ENCODE data around the gene OR5K4. TPM values are rescaled to one million over a fixed set of nuclear protein-coding genes. Genes with fewer than 3 reads are reported as not detected.
A peak's percentile ranks its signal among the peaks of the same experiment; 100 is the strongest.

The OR5K4 gene
- polyA plus RNA-seq, 1 donor (not counting 4 experiments of a cell fraction or from before 2014, with no cell fraction given): not detected

DNA sequence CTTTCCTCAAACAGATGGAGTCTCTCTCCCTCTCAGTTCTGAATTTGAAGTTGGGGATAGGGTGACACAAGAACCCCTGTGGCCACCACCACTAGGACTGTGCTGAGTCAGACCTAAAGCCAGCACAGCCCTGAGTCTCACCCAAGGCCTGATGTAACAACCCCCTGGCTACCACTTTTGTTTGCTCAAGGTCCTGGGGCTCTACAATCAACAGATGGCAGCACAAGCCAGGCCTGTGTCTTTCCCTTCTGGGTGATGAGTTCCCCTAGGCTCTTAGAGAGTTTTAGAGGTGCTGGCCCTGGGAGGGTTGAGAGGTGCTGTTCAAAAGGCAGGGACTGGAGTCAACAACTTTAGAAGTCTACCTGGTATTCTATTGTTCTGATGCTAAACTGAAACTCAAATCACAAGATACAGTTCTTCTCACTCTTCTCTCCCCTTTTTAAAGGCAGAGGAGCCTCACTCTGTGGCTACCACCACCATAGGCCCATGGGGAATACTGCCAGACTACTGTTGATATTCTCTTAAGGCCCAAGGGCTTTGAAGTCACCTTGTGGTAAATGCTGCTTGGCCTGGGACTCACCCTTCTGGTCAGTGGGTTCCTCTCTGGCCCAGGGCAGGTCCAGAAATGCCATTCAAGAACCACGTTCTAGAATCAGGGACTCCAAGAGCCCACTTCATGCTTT lies 6.5 kb downstream of the OR5K4 start:
- TF ChIP-seq, protein P1, sequence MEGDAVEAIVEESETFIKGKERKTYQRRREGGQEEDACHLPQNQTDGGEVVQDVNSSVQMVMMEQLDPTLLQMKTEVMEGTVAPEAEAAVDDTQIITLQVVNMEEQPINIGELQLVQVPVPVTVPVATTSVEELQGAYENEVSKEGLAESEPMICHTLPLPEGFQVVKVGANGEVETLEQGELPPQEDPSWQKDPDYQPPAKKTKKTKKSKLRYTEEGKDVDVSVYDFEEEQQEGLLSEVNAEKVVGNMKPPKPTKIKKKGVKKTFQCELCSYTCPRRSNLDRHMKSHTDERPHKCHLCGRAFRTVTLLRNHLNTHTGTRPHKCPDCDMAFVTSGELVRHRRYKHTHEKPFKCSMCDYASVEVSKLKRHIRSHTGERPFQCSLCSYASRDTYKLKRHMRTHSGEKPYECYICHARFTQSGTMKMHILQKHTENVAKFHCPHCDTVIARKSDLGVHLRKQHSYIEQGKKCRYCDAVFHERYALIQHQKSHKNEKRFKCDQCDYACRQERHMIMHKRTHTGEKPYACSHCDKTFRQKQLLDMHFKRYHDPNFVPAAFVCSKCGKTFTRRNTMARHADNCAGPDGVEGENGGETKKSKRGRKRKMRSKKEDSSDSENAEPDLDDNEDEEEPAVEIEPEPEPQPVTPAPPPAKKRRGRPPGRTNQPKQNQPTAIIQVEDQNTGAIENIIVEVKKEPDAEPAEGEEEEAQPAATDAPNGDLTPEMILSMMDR (optimal IDR thresholded peaks at IDR 0.05 in 1 of 3, IDR thresholded peaks at IDR 0.05 in 1 of 3, conservative IDR thresholded peaks at IDR 0.05 in 1 of 3; ENCODE audit: extremely low read depth in 1 of 3, insufficient read depth in 2 of 3, low read length in 3 of 3): peak; percentile 43 to 55 (median 43)
- TF ChIP-seq EZH2 (IDR thresholded peaks at IDR 0.05; ENCODE audit: low read length): no peak
- Histone ChIP-seq H3K27me3 (ENCODE audit: control insufficient read depth, extremely low read depth, insufficient read depth, low read length) (no peaks in the 10 kb centered on the region), H3K4me2 (ENCODE audit: control insufficient read depth, extremely low read depth, insufficient read depth, low read depth, low read length) (no peak overlapping the region), H2AFZ (ENCODE audit: control insufficient read depth, low read length) (no peak overlapping the region), H3K9ac (ENCODE audit: control insufficient read depth, extremely low read depth, insufficient read depth, low read length) (no peak overlapping the region), H3K9me1 (ENCODE audit: control insufficient read depth, extremely low read depth, insufficient read depth, low read length) (no peaks in the 10 kb centered on the region), H3K36me3 (ENCODE audit: control insufficient read depth in 2 of 2, extremely low read depth in 1 of 2, insufficient read depth in 2 of 2, low read length in 2 of 2) (no peaks in the 10 kb centered on the region), H3K4me3 (ENCODE audit: control insufficient read depth in 2 of 3, extremely low read depth in 1 of 3, insufficient read depth in 2 of 3, low read depth in 1 of 3, low read length in 3 of 3) (no peak overlapping the region), H3K27ac (ENCODE audit: control insufficient read depth, insufficient read depth, low read length) (no peak overlapping the region), H4K20me1 (ENCODE audit: control insufficient read depth, extremely low read depth, insufficient read depth, low read length) (no peaks in the 10 kb centered on the region), H3K9me3 (ENCODE audit: control insufficient read depth, low read depth, low read length) (no peaks in the 10 kb centered on the region), H3K79me2 (ENCODE audit: control insufficient read depth, insufficient read depth, low read length) (no peaks in the 10 kb centered on the region), H3K4me1 (ENCODE audit: control insufficient read depth, extremely low read depth, insufficient read depth, low read length) (peaks cover 3% of the 10 kb centered on the region)
- FAIRE-seq: no peak
- dilution Hi-C loops (cut with MboI; ENCODE audit: extremely low pct_ligation_motif_present, low sequenced_read_pairs): no loop called here
- DNase-seq (ENCODE audit: low read depth, low spot score): peak; percentile 9

DNA sequence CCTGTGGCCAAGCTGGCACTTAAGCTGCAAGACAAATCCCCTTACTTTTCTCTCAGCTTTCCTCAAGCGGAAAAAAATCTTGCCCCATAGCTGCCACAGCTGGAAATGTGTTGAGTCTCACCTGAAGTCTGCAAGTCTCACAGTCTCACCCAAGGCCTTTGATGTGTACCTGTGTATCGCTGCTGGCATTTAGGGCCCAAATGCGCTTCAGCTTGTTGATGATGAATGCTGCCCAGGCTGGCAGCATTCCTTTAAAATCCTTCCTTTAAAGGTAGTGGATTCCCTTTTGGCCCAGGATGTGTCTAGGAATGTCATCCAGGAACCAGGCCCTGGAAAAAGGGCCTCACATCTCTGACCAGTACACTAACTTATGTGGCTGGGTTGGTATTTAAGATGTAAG lies 7.0 kb downstream of the OR5K4 start:
- no peaks in the 10 kb centered on the region for H3K9me1 ChIP-seq (ENCODE audit: control insufficient read depth, extremely low read depth, insufficient read depth, low read length)
- dilution Hi-C loops (cut with MboI; ENCODE audit: extremely low pct_ligation_motif_present, low sequenced_read_pairs): no loop called here
- H3K27ac ChIP-seq (ENCODE audit: control insufficient read depth, insufficient read depth, low read length): no peak overlapping the region
- no peak overlapping the region for H3K9ac ChIP-seq (ENCODE audit: control insufficient read depth, extremely low read depth, insufficient read depth, low read length)
- H3K79me2 ChIP-seq (ENCODE audit: control insufficient read depth, insufficient read depth, low read length): no peaks in the 10 kb centered on the region
- H3K4me3 ChIP-seq (ENCODE audit: control insufficient read depth in 2 of 3, extremely low read depth in 1 of 3, insufficient read depth in 2 of 3, low read depth in 1 of 3, low read length in 3 of 3): no peak overlapping the region
- H3K36me3 ChIP-seq (ENCODE audit: control insufficient read depth in 2 of 2, extremely low read depth in 1 of 2, insufficient read depth in 2 of 2, low read length in 2 of 2): no peaks in the 10 kb centered on the region
- no peak overlapping the region for H2AFZ ChIP-seq (ENCODE audit: control insufficient read depth, low read length)
- peaks cover 3% of the 10 kb centered on the region for H3K4me1 ChIP-seq (ENCODE audit: control insufficient read depth, extremely low read depth, insufficient read depth, low read length)
- DNase-seq (ENCODE audit: low read depth, low spot score) (no peak), FAIRE-seq (no peak)
- no peak overlapping the region for H3K4me2 ChIP-seq (ENCODE audit: control insufficient read depth, extremely low read depth, insufficient read depth, low read depth, low read length)
- H3K27me3 ChIP-seq (ENCODE audit: control insufficient read depth, extremely low read depth, insufficient read depth, low read length): no peaks in the 10 kb centered on the region
- H3K9me3 ChIP-seq (ENCODE audit: control insufficient read depth, low read depth, low read length): no peaks in the 10 kb centered on the region
- TF ChIP-seq EZH2 (IDR thresholded peaks at IDR 0.05; ENCODE audit: low read length): no peak
- TF ChIP-seq, protein P1 (optimal IDR thresholded peaks at IDR 0.05 in 1 of 3, IDR thresholded peaks at IDR 0.05 in 1 of 3, conservative IDR thresholded peaks at IDR 0.05 in 1 of 3; ENCODE audit: extremely low read depth in 1 of 3, insufficient read depth in 2 of 3, low read length in 3 of 3): no peak
- H4K20me1 ChIP-seq (ENCODE audit: control insufficient read depth, extremely low read depth, insufficient read depth, low read length): no peaks in the 10 kb centered on the region
